K562 (cell line): ENCODE measurements around the gene MICALL2. TPM values are rescaled to one million over a fixed set of nuclear protein-coding genes. Genes with fewer than 3 reads are reported as not detected.

Experiments used
- ATF7 ChIP-seq: fragments of 450-650 bp; IDR thresholded peaks from 2 replicates; pipeline ENCODE4 v1.7.1; 2014; ENCODE audit warnings: mild to moderate bottlenecking, moderate library complexity
- CTCF ChIP-seq, 3 experiments: IDR thresholded peaks in 2 of 3; conservative IDR thresholded peaks in 1 of 3; 2 replicates each; pipeline ENCODE4 v1.5.1; 2011 to 2012; ENCODE audit warnings: low read length in 3 of 3, mild to moderate bottlenecking in 3 of 3, control low read depth in 2 of 3, improper control_type of control experiment in 1 of 3, inconsistent platforms in 1 of 3, low read depth in 1 of 3, mixed read lengths in 1 of 3, moderate library complexity in 1 of 3; ENCODE audit not compliant: insufficient read depth in 2 of 3
- E2F3 ChIP-seq: fragments of 250-450 bp; sonication (Bioruptor Pico); IDR thresholded peaks from 2 replicates; pipeline ENCODE4 v1.4.0; 2020; ENCODE audit warnings: mild to moderate bottlenecking
- FOXJ2 ChIP-seq: fragments of 200-800 bp; sonication (Bioruptor generic); IDR thresholded peaks from 2 replicates; pipeline ENCODE4 v1.6.1; 2016; ENCODE audit warnings: missing genetic modification characterization, missing compliant biosample characterization
- GABPB1 ChIP-seq: sonication (generic); formaldehyde crosslinking; IDR thresholded peaks from 2 replicates; pipeline ENCODE4 v1.8.0; 2022; ENCODE audit warnings: mild to moderate bottlenecking, missing genetic modification reagents
- HDGF ChIP-seq: fragments of 450-650 bp; IDR thresholded peaks from 2 replicates; pipeline ENCODE4 v1.6.1; 2016
- HLTF ChIP-seq: fragments of 450-650 bp; IDR thresholded peaks from 2 replicates; pipeline ENCODE4 v1.6.1; 2016
- MTF1 ChIP-seq: fragments of 250-450 bp; sonication (Bioruptor Pico); IDR thresholded peaks from 2 replicates; pipeline ENCODE4 v1.9.0; 2021; ENCODE audit warnings: moderate library complexity, mild to moderate bottlenecking, inconsistent platforms, borderline replicate concordance
- MYC ChIP-seq, 2 experiments: fragments of 250-450 bp in 1 of 2; sonication (Bioruptor Pico) in 1 of 2; IDR thresholded peaks; 2 replicates each; pipeline versions ENCODE4 v1.5.1 to v1.6.1; 2012 to 2021; ENCODE audit warnings: low read depth in 2 of 2, borderline replicate concordance in 1 of 2, improper control_type of control experiment in 1 of 2, low read length in 1 of 2, mild to moderate bottlenecking in 1 of 2, moderate library complexity in 1 of 2
- PML ChIP-seq: IDR thresholded peaks from 2 replicates; pipeline ENCODE4 v1.6.1; 2012; ENCODE audit warnings: low read length, inconsistent platforms
- POU5F1 ChIP-seq: fragments of 150-350 bp; IDR thresholded peaks from 2 replicates; pipeline ENCODE4 v1.6.1; 2014; ENCODE audit warnings: borderline replicate concordance, low read length, low read depth, mild to moderate bottlenecking; ENCODE audit not compliant: partially characterized antibody
- RB1 ChIP-seq: fragments of 450-650 bp; IDR thresholded peaks from 2 replicates; pipeline ENCODE4 v1.6.1; 2017; ENCODE audit warnings: low read depth, mild to moderate bottlenecking
- SAFB ChIP-seq: fragments of 200-400 bp; formaldehyde crosslinking; IDR thresholded peaks from 2 replicates; pipeline ENCODE4 v1.6.1; 2017; ENCODE audit warnings: low read depth, low read length, borderline replicate concordance
- STAG1 ChIP-seq: sonication (generic); formaldehyde crosslinking; IDR thresholded peaks from 2 replicates; pipeline ENCODE4 v1.5.0; 2020; ENCODE audit warnings: missing genetic modification reagents, borderline replicate concordance
- ZNF24 ChIP-seq: fragments of 450-650 bp; IDR thresholded peaks from 2 replicates; pipeline ENCODE4 v1.6.1; 2016
- ZNF584 ChIP-seq: fragments of 200-800 bp; sonication (Bioruptor generic); IDR thresholded peaks from 2 replicates; pipeline ENCODE4 v1.6.1; 2016; ENCODE audit warnings: low read depth, mild to moderate bottlenecking, missing genetic modification characterization, missing compliant biosample characterization
- ZNF609 ChIP-seq: sonication (generic); formaldehyde crosslinking; IDR thresholded peaks from 2 replicates; pipeline ENCODE4 v1.8.1; 2023; ENCODE audit warnings: missing genetic modification reagents, mild to moderate bottlenecking, borderline replicate concordance
- polyA plus RNA-seq, 8 experiments: library from polyadenylated mRNA; depleted of rRNA in 4 of 8; stranded (reverse) in 5 of 8; unstranded in 3 of 8; fragments of >200 nt; fragmentation: Nextera tagmentation in 2 of 8; fragmentation: Illumina TruSeq in 1 of 8; extraction: Ambion mirVana in 2 of 8; extraction: Trizol in 1 of 8; gene quantifications; 2 replicates each; pipeline versions ENCODE4 v1.2.1 to v1.2.3, GENCODE V29; 2011 to 2014; ENCODE audit warnings: inconsistent platforms in 1 of 8, missing spikeins in 1 of 8
- total RNA-seq, 7 experiments: library from RNA; depleted of rRNA in 6 of 7; stranded (reverse); fragments of >200 nt in 6 of 7; fragmentation: Illumina TruSeq in 2 of 7; extraction: Trizol in 2 of 7; gene quantifications; 2 replicates each; pipeline versions ENCODE4 v1.2.1 to v1.2.3, GENCODE V29; 2011 to 2021; ENCODE audit warnings: low replicate concordance in 1 of 7
- TF ChIP-seq, protein P1 (sequence below): sonication (generic); formaldehyde crosslinking; IDR thresholded peaks from 2 replicates; pipeline ENCODE4 v1.8.1; 2023; ENCODE audit warnings: mild to moderate bottlenecking, missing genetic modification reagents

MICALL2 gene
- total and polyA plus RNA-seq, 9 of the 15 experiments (the other 6 are each of a cell fraction or from before 2014, with no cell fraction given) = 1.8 to 103 (median 17.0) TPM

- peak; percentile 86 for TF ChIP-seq STAG1 (CRISPR knock-in tag)
- TF ChIP-seq ZNF584 (CRISPR knock-in tag) = no peak
- TF ChIP-seq MTF1 (CRISPR knock-in tag) = no peak
- TF ChIP-seq E2F3 = 0 out of 2 replicates have a peak, but pooled peaks have one; percentile 28
- peak; percentile 98 for TF ChIP-seq MYC (IDR thresholded peaks at IDR 0.05; ENCODE audit: low read depth, low read length)
- TF ChIP-seq MYC (CRISPR knock-in tag; IDR thresholded peaks at IDR 0.05; ENCODE audit: borderline replicate concordance, low read depth) = no peak
- TF ChIP-seq ZNF24 = no peak
- peak; percentile 96 for TF ChIP-seq RB1
- TF ChIP-seq CTCF (IDR thresholded peaks at IDR 0.05 in 2 of 3, conservative IDR thresholded peaks at IDR 0.05 in 1 of 3; ENCODE audit: insufficient read depth in 2 of 3, low read depth in 1 of 3, low read length in 3 of 3) = peak; percentile 87 to 93 (median 92)
- TF ChIP-seq PML = no peak
- TF ChIP-seq POU5F1 = peak; percentile 36
- 0 out of 2 replicates have a peak, but pooled peaks have one; percentile 44 for TF ChIP-seq ATF7
- peak; percentile 96 for TF ChIP-seq HDGF
- TF ChIP-seq GABPB1 (CRISPR knock-in tag) = peak; percentile 59; the same call in 1 of the 2 replicates
- TF ChIP-seq, protein P1, sequence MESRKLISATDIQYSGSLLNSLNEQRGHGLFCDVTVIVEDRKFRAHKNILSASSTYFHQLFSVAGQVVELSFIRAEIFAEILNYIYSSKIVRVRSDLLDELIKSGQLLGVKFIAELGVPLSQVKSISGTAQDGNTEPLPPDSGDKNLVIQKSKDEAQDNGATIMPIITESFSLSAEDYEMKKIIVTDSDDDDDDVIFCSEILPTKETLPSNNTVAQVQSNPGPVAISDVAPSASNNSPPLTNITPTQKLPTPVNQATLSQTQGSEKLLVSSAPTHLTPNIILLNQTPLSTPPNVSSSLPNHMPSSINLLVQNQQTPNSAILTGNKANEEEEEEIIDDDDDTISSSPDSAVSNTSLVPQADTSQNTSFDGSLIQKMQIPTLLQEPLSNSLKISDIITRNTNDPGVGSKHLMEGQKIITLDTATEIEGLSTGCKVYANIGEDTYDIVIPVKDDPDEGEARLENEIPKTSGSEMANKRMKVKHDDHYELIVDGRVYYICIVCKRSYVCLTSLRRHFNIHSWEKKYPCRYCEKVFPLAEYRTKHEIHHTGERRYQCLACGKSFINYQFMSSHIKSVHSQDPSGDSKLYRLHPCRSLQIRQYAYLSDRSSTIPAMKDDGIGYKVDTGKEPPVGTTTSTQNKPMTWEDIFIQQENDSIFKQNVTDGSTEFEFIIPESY = peak; percentile 95
- TF ChIP-seq HLTF = 0 out of 2 replicates have a peak, but pooled peaks have one; percentile 34
- TF ChIP-seq FOXJ2 (tag) = no peak
- peak; percentile 41; the same call in 1 of the 2 replicates for TF ChIP-seq SAFB
- TF ChIP-seq ZNF609 (CRISPR knock-in tag) = 0 out of 2 replicates have a peak, but pooled peaks have one; percentile 62
These were observed 14.7 kb upstream of the MICALL2 start (continued) for GRCh38 chr7:1473864-1474512.
